Measurements from ENCODE around the gene TPSD1. TPM values are rescaled to one million over a fixed set of nuclear protein-coding genes. Genes with fewer than 3 reads are reported as not detected.
"Not testable (repeated sequence)": the region's sequence is repeated elsewhere in the genome, so short reads cannot be mapped to it uniquely, and the experiment has no call there.

Gene TPSD1
- total and polyA plus RNA-seq, 2 experiments from 2014 or later, result not detected

- H3K36me3 ChIP-seq (ENCODE audit: low read depth); DNase-seq; H2AFZ ChIP-seq; H3K9me2 ChIP-seq (ENCODE audit: insufficient read depth); H3K27ac ChIP-seq; H3F3A ChIP-seq (ENCODE audit: insufficient read depth); H3K9me3 ChIP-seq (ENCODE audit: low read depth); in situ Hi-C loops (cut with MboI); H3K79me2 ChIP-seq (ENCODE audit: insufficient read depth); H3K9ac ChIP-seq; H4K20me1 ChIP-seq (ENCODE audit: insufficient read depth); H3K27me3 ChIP-seq (replicated peaks; ENCODE audit: insufficient read depth); H3K4me1 ChIP-seq (ENCODE audit: insufficient read depth); H3K4me2 ChIP-seq (ENCODE audit: unreplicated experiment); H3K4me3 ChIP-seq: not testable (repeated sequence)
- WGBS, 2 experiments (ENCODE audit: low coverage in 1 of 2, low lambda C conversion rate in 2 of 2, missing lambda C conversion rate in 2 of 2), result 62 to 67% methylated on average over 5 to 7 of the region's 7 CpGs
These were observed 27.6 kb upstream of the TPSD1 start for GRCh38 chr16:1228227-1228626.

- H3K9me2 ChIP-seq (ENCODE audit: insufficient read depth); H3K9me3 ChIP-seq (ENCODE audit: low read depth); H3K79me2 ChIP-seq (ENCODE audit: insufficient read depth); H3K4me3 ChIP-seq; in situ Hi-C loops (cut with MboI); H3K27ac ChIP-seq; H3K4me2 ChIP-seq (ENCODE audit: unreplicated experiment); H3K36me3 ChIP-seq (ENCODE audit: low read depth); H3F3A ChIP-seq (ENCODE audit: insufficient read depth); DNase-seq; H3K4me1 ChIP-seq (ENCODE audit: insufficient read depth); H3K9ac ChIP-seq; H4K20me1 ChIP-seq (ENCODE audit: insufficient read depth); H2AFZ ChIP-seq; H3K27me3 ChIP-seq (replicated peaks; ENCODE audit: insufficient read depth): not testable (repeated sequence)
- WGBS, 2 experiments (ENCODE audit: low coverage in 1 of 2, low lambda C conversion rate in 2 of 2, missing lambda C conversion rate in 2 of 2), result 64 to 100% methylated on average over 2 to 8 of the region's 13 CpGs
These were observed 26.4 kb upstream of the TPSD1 start for GRCh38 chr16:1229476-1229875.

GRCh38 chr16:1230084-1230470, 25.8 kb upstream of the TPSD1 start, which contains the start of gene TPSB2:
TSS of gene TPSB2 (minus strand) at chr16:1230184. CDS start at chr16:1229951, 233 bp downstream.
- H4K20me1 ChIP-seq (ENCODE audit: insufficient read depth); H3F3A ChIP-seq (ENCODE audit: insufficient read depth); in situ Hi-C loops (cut with MboI); H3K36me3 ChIP-seq (ENCODE audit: low read depth); H3K79me2 ChIP-seq (ENCODE audit: insufficient read depth); H3K27me3 ChIP-seq (replicated peaks; ENCODE audit: insufficient read depth); H3K9me3 ChIP-seq (ENCODE audit: low read depth); H3K9me2 ChIP-seq (ENCODE audit: insufficient read depth); H3K4me1 ChIP-seq (ENCODE audit: insufficient read depth); H2AFZ ChIP-seq; DNase-seq; H3K4me3 ChIP-seq; H3K4me2 ChIP-seq (ENCODE audit: unreplicated experiment); H3K9ac ChIP-seq; H3K27ac ChIP-seq: not testable (repeated sequence)
- WGBS, 2 experiments (ENCODE audit: low coverage in 1 of 2, low lambda C conversion rate in 2 of 2, missing lambda C conversion rate in 2 of 2), result 0% methylated on average over 1 of the region's 11 CpGs

- 70% methylated on average over 14 to 17 of the region's 17 CpGs for WGBS, 2 experiments (ENCODE audit: low coverage in 1 of 2, low lambda C conversion rate in 2 of 2, missing lambda C conversion rate in 2 of 2)
- H4K20me1 ChIP-seq (ENCODE audit: insufficient read depth); H2AFZ ChIP-seq; H3K4me1 ChIP-seq (ENCODE audit: insufficient read depth); H3K4me3 ChIP-seq; H3K9me3 ChIP-seq (ENCODE audit: low read depth); H3K9me2 ChIP-seq (ENCODE audit: insufficient read depth); H3K36me3 ChIP-seq (ENCODE audit: low read depth); H3K27me3 ChIP-seq (replicated peaks; ENCODE audit: insufficient read depth); H3K9ac ChIP-seq; H3K27ac ChIP-seq; H3K4me2 ChIP-seq (ENCODE audit: unreplicated experiment); in situ Hi-C loops (cut with MboI); H3K79me2 ChIP-seq (ENCODE audit: insufficient read depth); DNase-seq; H3F3A ChIP-seq (ENCODE audit: insufficient read depth): not testable (repeated sequence)
These were observed 25.2 kb upstream of the TPSD1 start for GRCh38 chr16:1230471-1231212.

GRCh38 chr16:1231301-1231700, 24.6 kb upstream of the TPSD1 start:
- H3K4me3 ChIP-seq; H3F3A ChIP-seq (ENCODE audit: insufficient read depth); H3K36me3 ChIP-seq (ENCODE audit: low read depth); DNase-seq; H3K9me2 ChIP-seq (ENCODE audit: insufficient read depth); H2AFZ ChIP-seq; H3K79me2 ChIP-seq (ENCODE audit: insufficient read depth); H4K20me1 ChIP-seq (ENCODE audit: insufficient read depth); H3K9ac ChIP-seq; H3K27ac ChIP-seq; in situ Hi-C loops (cut with MboI); H3K4me1 ChIP-seq (ENCODE audit: insufficient read depth); H3K9me3 ChIP-seq (ENCODE audit: low read depth); H3K4me2 ChIP-seq (ENCODE audit: unreplicated experiment); H3K27me3 ChIP-seq (replicated peaks; ENCODE audit: insufficient read depth): not testable (repeated sequence)
- WGBS, 2 experiments (ENCODE audit: low coverage in 1 of 2, low lambda C conversion rate in 2 of 2, missing lambda C conversion rate in 2 of 2), result 67 to 85% methylated on average over 3 to 7 of the region's 7 CpGs

GRCh38 chr16:1232049-1232748, 23.7 kb upstream of the TPSD1 start:
- H3K36me3 ChIP-seq (ENCODE audit: low read depth); H3K27ac ChIP-seq; H2AFZ ChIP-seq; H3K9me2 ChIP-seq (ENCODE audit: insufficient read depth); H3F3A ChIP-seq (ENCODE audit: insufficient read depth); H3K9me3 ChIP-seq (ENCODE audit: low read depth); H4K20me1 ChIP-seq (ENCODE audit: insufficient read depth); H3K4me2 ChIP-seq (ENCODE audit: unreplicated experiment); H3K79me2 ChIP-seq (ENCODE audit: insufficient read depth); H3K9ac ChIP-seq; DNase-seq; in situ Hi-C loops (cut with MboI); H3K27me3 ChIP-seq (replicated peaks; ENCODE audit: insufficient read depth); H3K4me1 ChIP-seq (ENCODE audit: insufficient read depth); H3K4me3 ChIP-seq: not testable (repeated sequence)
- WGBS, 2 experiments (ENCODE audit: low coverage in 1 of 2, low lambda C conversion rate in 2 of 2, missing lambda C conversion rate in 2 of 2), result no CpG with 5 or more reads among the region's 47 CpGs

GRCh38 chr16:1236659-1237058, 19.2 kb upstream of the TPSD1 start:
- H3K4me2 ChIP-seq (ENCODE audit: unreplicated experiment); H3K9ac ChIP-seq; H2AFZ ChIP-seq; H3K9me3 ChIP-seq (ENCODE audit: low read depth); H3K27me3 ChIP-seq (replicated peaks; ENCODE audit: insufficient read depth); H3K36me3 ChIP-seq (ENCODE audit: low read depth); H3K4me3 ChIP-seq; H3K9me2 ChIP-seq (ENCODE audit: insufficient read depth); H3F3A ChIP-seq (ENCODE audit: insufficient read depth); H3K79me2 ChIP-seq (ENCODE audit: insufficient read depth); H3K4me1 ChIP-seq (ENCODE audit: insufficient read depth); H4K20me1 ChIP-seq (ENCODE audit: insufficient read depth); in situ Hi-C loops (cut with MboI); DNase-seq; H3K27ac ChIP-seq: not testable (repeated sequence)
- no CpG with 5 or more reads among the region's 29 CpGs for WGBS, 2 experiments (ENCODE audit: low coverage in 1 of 2, low lambda C conversion rate in 2 of 2, missing lambda C conversion rate in 2 of 2)
